Stomach (tissue), 4 donors: ENCODE measurements around the gene SLAIN2.

Source experiments
- CTCF ChIP-seq, 7 experiments: fragments of 450-650 bp in 4 of 7; fragments of 200-600 bp in 3 of 7; sonication (generic) in 3 of 7; IDR thresholded peaks; one replicate each; pipeline ENCODE4 v1.5.1; 2016 to 2019; ENCODE audit warnings: antibody characterized with exemption in 7 of 7, control low read depth in 2 of 7, mild to moderate bottlenecking in 1 of 7
- EP300 ChIP-seq: sonication (generic); formaldehyde crosslinking; IDR thresholded peaks from one replicate; pipeline ENCODE4 v1.6.1; 2017; ENCODE audit warnings: antibody characterized with exemption
- POLR2A ChIP-seq, 4 donors: fragments of 450-650 bp; IDR thresholded peaks; one replicate each; pipeline ENCODE4 v1.6.1; 2016; ENCODE audit warnings: antibody characterized with exemption in 4 of 4, control low read depth in 2 of 4, mild to moderate bottlenecking in 1 of 4, moderate library complexity in 1 of 4
- POLR2AphosphoS5 ChIP-seq, 3 donors: sonication (generic); formaldehyde crosslinking; IDR thresholded peaks; one replicate each; pipeline ENCODE4 v1.6.1; 2016; ENCODE audit warnings: antibody characterized with exemption in 3 of 3

- TF ChIP-seq CTCF (IDR thresholded peaks at IDR 0.05) (no peak), POLR2AphosphoS5 (IDR thresholded peaks at IDR 0.05) (no peak), EP300 (no peak), POLR2A (IDR thresholded peaks at IDR 0.05) (no peak)
These were observed 39.3 kb downstream of the SLAIN2 start for GRCh38 chr4:48380583-48381167.
